Mucosa of stomach (tissue), 1 donor: ENCODE measurements around the gene ANO9.

ENCODE experiments used
- H3K27me3 ChIP-seq: one replicate; pipeline ENCODE4 v1.7.0; 2013; ENCODE audit warnings: mild to moderate bottlenecking, low read length; ENCODE audit not compliant: control insufficient read depth, insufficient read depth
- H3K36me3 ChIP-seq: one replicate; pipeline ENCODE4 v1.7.0; 2013; ENCODE audit warnings: low read length; ENCODE audit not compliant: control insufficient read depth, insufficient read depth
- H3K4me1 ChIP-seq: one replicate; pipeline ENCODE4 v1.7.0; 2013; ENCODE audit warnings: mild to moderate bottlenecking, low read length; ENCODE audit not compliant: control insufficient read depth, insufficient read depth
- H3K4me3 ChIP-seq: one replicate; pipeline ENCODE4 v1.7.0; 2013; ENCODE audit warnings: low read length
- H3K9ac ChIP-seq: one replicate; pipeline ENCODE4 v1.7.0; 2013; ENCODE audit warnings: mild to moderate bottlenecking, low read length, moderate library complexity
- H3K9me3 ChIP-seq: one replicate; pipeline ENCODE4 v1.7.0; 2013; ENCODE audit warnings: mild to moderate bottlenecking, low read length, moderate library complexity; ENCODE audit not compliant: control insufficient read depth
- donor health status: Pancreatic carcinoma.

Gene ANO9

GRCh38 chr11:375065-376025 lies 66.5 kb downstream of the ANO9 start:
- no peak overlapping the region for H3K9ac ChIP-seq
- peaks cover 17% of the 10 kb centered on the region for H3K27me3 ChIP-seq
- H3K4me1 ChIP-seq: no peaks in the 10 kb centered on the region
- no peaks in the 10 kb centered on the region for H3K9me3 ChIP-seq
- H3K36me3 ChIP-seq: no peaks in the 10 kb centered on the region
- H3K4me3 ChIP-seq: no peak overlapping the region

GRCh38 chr11:373716-374551 lies 67.9 kb downstream of the ANO9 start:
- H3K9ac ChIP-seq: no peak overlapping the region
- no peaks in the 10 kb centered on the region for H3K36me3 ChIP-seq
- no peak overlapping the region for H3K4me3 ChIP-seq
- H3K9me3 ChIP-seq: no peaks in the 10 kb centered on the region
- H3K4me1 ChIP-seq: no peaks in the 10 kb centered on the region
- H3K27me3 ChIP-seq: peaks cover 21% of the 10 kb centered on the region

DNA sequence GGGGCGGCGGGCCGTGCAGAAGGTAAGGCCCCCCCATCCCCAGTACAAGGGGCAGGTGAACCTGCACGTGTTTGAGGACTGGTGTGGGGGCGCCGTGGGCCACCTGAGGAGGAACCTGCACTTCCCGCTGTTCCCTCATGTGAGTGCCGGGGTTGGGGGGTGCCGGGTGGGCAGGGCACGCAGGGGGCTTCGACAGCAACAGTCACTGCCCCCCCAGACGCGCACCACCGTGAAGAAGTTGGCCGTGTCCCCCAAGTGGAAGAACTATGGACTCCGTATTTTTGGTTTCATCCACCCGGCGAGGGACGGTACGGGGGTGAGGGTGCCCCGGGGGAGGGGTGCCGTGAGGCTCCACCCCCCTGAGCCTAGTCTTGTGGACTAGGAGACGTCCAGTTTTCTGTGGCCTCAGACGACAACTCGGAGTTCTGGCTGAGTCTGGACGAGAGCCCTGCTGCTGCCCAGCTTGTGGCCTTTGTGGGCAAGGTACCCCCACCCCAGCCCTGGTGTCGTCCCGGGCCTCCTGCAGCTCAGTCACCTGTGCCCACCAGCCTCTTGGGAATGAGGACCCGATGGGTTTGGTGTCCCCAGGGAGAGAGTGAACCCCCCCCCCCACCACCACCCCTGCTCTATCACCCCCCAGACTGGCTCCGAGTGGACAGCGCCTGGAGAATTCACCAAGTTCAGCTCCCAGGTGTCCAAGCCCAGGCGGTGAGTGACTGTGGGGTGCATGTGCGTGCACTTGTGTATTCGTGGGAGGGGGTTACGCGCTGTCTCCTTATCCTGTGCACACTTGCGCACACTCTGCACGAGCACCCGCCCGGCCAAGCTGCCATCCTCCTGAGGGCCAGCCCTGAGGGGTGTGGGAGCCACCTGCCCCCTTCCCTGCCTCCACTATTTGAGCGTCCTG lies 68.7 kb downstream of the ANO9 start:
- H3K4me1 ChIP-seq: no peaks in the 10 kb centered on the region
- peaks cover 28% of the 10 kb centered on the region for H3K27me3 ChIP-seq
- H3K9ac ChIP-seq: no peak overlapping the region
- H3K4me3 ChIP-seq: no peak overlapping the region
- no peaks in the 10 kb centered on the region for H3K36me3 ChIP-seq
- H3K9me3 ChIP-seq: no peaks in the 10 kb centered on the region

DNA sequence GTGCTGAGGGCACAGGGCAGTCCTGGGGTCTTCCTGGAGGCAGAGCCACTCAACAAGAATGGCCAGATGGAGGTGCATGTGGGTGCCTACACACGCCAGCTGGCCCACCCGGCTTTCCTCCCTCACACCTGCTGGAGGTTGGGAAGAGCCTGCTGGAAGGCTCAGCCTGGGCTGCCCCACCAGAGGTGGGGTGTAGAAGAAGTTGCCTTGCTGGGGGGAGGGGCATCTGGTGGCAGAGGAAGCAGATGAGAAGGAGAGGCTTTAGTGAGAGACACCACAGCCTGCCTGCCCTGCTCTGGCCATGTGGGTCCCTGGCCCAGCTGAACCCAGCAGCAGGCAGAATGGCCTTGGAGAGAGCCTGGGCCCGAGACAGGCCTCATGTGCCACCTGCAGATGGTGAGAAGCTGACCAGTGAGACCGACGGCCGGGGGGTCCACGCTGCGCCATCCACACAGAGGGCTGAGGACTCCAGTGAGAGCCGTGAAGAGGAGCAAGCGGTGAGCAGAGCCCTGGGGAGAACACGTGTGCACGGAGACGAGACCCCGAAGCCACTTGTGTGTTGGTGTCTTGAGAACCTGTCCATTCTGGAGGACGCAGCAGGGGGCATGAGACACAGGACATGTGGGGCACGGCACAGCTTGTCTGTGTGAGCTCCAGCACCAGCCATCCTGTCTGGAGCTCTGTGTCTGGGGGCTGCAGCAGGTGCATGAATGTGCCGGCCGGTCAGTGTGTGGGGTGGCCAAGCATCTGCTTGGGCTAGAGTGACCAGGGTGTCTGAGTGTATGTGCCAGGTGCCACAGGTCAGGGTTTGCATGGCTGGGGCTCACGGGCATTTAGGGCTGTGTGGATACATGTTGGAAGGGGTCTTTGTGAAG lies 69.9 kb downstream of the ANO9 start:
- Histone ChIP-seq H3K4me1 (no peaks in the 10 kb centered on the region), H3K36me3 (no peaks in the 10 kb centered on the region), H3K9ac (no peak overlapping the region), H3K4me3 (no peak overlapping the region), H3K9me3 (no peaks in the 10 kb centered on the region), H3K27me3 (peaks cover 34% of the 10 kb centered on the region)

GRCh38 chr11:371051-371450 lies 70.8 kb downstream of the ANO9 start:
- peaks cover 34% of the 10 kb centered on the region for H3K27me3 ChIP-seq

DNA sequence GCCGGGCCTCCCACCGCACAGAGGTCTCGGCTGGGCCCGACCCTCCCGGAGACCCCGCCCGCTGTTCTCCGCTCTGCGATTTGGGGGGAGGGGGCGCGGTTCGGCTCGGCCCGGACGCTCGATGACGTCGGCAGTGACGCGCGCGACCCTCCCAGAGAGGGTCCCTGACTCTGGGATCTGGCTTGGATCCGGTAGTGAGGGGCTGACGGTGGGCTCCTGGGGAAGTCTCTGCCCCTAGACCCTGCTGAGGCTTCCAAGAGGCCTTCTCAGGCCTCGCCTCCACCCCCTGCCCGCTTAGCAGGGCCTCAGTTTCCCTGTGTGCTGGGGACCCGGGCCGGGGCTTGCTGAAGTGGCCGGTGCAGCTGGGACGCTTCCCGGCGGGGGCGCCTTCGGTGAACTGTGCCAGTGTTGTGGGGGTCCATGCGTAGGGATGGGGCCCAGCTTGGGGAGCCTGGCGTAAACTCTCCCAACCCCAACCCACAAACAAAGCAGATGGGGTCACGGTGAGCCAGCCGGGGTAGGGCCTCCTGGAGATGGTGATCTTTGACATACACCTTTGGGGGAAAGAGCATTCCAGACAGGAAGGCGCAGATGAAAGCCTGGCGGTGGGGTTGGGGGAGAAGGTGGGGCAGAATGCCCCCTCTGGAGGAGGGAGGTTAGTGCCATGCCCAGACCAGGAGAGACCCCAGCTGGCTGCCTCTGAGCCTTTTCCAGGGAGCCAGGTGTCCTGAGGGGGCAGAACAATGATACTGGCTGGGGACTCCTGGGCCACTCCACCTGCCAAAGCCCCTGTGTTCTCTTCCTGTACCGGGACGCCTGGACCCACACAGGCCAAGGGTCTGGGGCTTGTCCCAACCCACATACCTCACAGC lies 71.5 kb downstream of the ANO9 start:
- Histone ChIP-seq H3K4me3 (no peak overlapping the region), H3K4me1 (no peaks in the 10 kb centered on the region), H3K27me3 (peaks cover 34% of the 10 kb centered on the region), H3K9ac (no peak overlapping the region), H3K9me3 (no peaks in the 10 kb centered on the region), H3K36me3 (no peaks in the 10 kb centered on the region)

More at GRCh38 chr11:371051-371450, 70.8 kb downstream of the ANO9 start:
- H3K4me1 ChIP-seq: no peaks in the 10 kb centered on the region
- no peak overlapping the region for H3K9ac ChIP-seq
- H3K36me3 ChIP-seq: no peaks in the 10 kb centered on the region
- H3K9me3 ChIP-seq: no peaks in the 10 kb centered on the region
- no peak overlapping the region for H3K4me3 ChIP-seq

- H3K9me3 ChIP-seq: no peaks in the 10 kb centered on the region
- peaks cover 39% of the 10 kb centered on the region for H3K27me3 ChIP-seq
- H3K9ac ChIP-seq: no peak within 1 kb of the TSS
- H3K4me3 ChIP-seq: no peak within 1 kb of the TSS
- H3K4me1 ChIP-seq: peaks cover 3% of the 10 kb centered on the region
- no peaks in the 10 kb centered on the region for H3K36me3 ChIP-seq
These were observed 72.3 kb downstream of the ANO9 start, which contains the start of gene B4GALNT4 for GRCh38 chr11:369336-370018. TSS of gene B4GALNT4 (plus strand) at chr11:369499. CDS start at chr11:369804, 305 bp downstream.

DNA sequence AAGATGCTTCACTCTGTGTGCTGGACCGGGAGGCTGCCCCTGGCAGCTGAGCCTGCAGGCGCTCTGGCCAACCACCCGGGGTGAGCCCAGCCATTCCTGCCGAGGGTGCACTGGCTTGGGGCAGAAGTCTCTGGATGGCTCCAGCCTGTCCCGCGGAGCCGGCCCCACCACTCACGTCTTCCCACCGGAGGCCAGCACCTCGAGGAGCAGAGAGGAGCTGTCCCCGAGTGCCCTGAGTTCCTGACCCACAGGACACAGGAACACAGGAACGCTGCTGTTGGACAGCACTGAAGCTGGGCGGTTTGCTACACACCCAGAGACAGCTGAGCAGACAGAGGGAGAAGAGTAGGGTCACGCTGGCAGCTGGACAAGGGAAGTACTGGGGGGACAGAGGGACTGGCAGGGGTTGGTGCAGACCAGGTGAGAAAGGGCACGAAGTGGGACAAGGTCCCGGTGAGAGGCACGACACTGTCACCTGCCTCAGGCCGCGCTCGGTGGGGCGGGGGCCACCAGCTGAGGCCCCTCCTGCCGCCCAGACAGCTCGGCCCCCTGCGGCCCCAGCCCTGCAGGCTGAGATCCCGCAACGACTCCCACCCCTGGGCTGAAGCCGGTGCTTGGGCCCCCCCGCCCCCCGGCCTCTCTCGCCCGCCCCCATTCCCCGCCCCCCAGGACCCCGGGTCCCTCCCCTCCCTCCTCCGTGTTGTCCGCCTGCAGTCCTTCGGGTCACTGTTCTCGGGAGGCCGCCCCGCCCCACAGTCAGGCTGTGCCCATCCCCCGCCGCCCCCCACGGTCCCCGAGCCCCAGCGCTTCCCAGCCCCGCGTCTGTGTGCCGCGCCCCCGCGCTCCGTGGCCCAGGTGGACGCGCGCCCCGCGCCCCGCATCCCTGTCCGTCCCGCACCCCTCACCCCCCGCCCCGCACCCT lies 73.1 kb downstream of the ANO9 start:
- no peak overlapping the region for H3K4me3 ChIP-seq
- H3K27me3 ChIP-seq: peaks cover 42% of the 10 kb centered on the region
- peaks cover 7% of the 10 kb centered on the region for H3K4me1 ChIP-seq
- no peaks in the 10 kb centered on the region for H3K9me3 ChIP-seq
- no peaks in the 10 kb centered on the region for H3K36me3 ChIP-seq
- no peak overlapping the region for H3K9ac ChIP-seq

GRCh38 chr11:367956-368413 lies 73.8 kb downstream of the ANO9 start:
- peaks cover 43% of the 10 kb centered on the region for H3K27me3 ChIP-seq
- H3K36me3 ChIP-seq: no peaks in the 10 kb centered on the region
- no peaks in the 10 kb centered on the region for H3K9me3 ChIP-seq
- no peak overlapping the region for H3K9ac ChIP-seq
- H3K4me1 ChIP-seq: peaks cover 7% of the 10 kb centered on the region
- H3K4me3 ChIP-seq: no peak overlapping the region
